Limb (tissue), 2 donors: ENCODE results near the gene CASP10.
"Not testable (repeated sequence)": the region's sequence is repeated elsewhere in the genome, so short reads cannot be mapped to it uniquely, and the experiment has no call there.

ENCODE experiments used
- DNase-seq, 2 donors: peaks; one replicate each; pipeline ENCODE4 v3.0.0-alpha.2; 2016; ENCODE audit errors: extremely low spot score in 2 of 2

Gene CASP10

GRCh38 chr2:201182650-201183364, at the start of gene CASP10:
CASP10 (plus strand) TSS chr2:201183141; CDS start chr2:201185778, 2,637 bp downstream.
- no peak for DNase-seq

GRCh38 chr2:201135386-201135785, 47.6 kb upstream of the CASP10 start:
- DNase-seq = no peak

- no peak for DNase-seq
These were observed 46.0 kb upstream of the CASP10 start for GRCh38 chr2:201136889-201137321.

- DNase-seq = no peak
These were observed 45.2 kb upstream of the CASP10 start for GRCh38 chr2:201137505-201138400.

GRCh38 chr2:201138401-201138970, 44.5 kb upstream of the CASP10 start:
- no peak for DNase-seq

- not testable (repeated sequence) for DNase-seq
These were observed 43.8 kb upstream of the CASP10 start for GRCh38 chr2:201138986-201139781.

- DNase-seq = no peak
These were observed 42.9 kb upstream of the CASP10 start for GRCh38 chr2:201139836-201140604.

- no peak for DNase-seq
These were observed 38.6 kb upstream of the CASP10 start for GRCh38 chr2:201144101-201145051.

- DNase-seq = no peak
These were observed 34.4 kb upstream of the CASP10 start for GRCh38 chr2:201148434-201148990.

- DNase-seq = no peak
These were observed 33.7 kb upstream of the CASP10 start for GRCh38 chr2:201149064-201149820.

GRCh38 chr2:201149821-201150165, 33.1 kb upstream of the CASP10 start:
- DNase-seq = not testable (repeated sequence)

- DNase-seq = no peak
These were observed 32.4 kb upstream of the CASP10 start for GRCh38 chr2:201150454-201151020.

- DNase-seq = no peak
These were observed 31.6 kb upstream of the CASP10 start for GRCh38 chr2:201151127-201151981.

GRCh38 chr2:201152517-201152916, 30.4 kb upstream of the CASP10 start:
- no peak for DNase-seq

GRCh38 chr2:201152999-201153815, 29.7 kb upstream of the CASP10 start:
- no peak for DNase-seq
